GM23248 (cell line): ENCODE results near the gene ANLN. TPM values are rescaled to one million over a fixed set of nuclear protein-coding genes. Genes with fewer than 3 reads are reported as not detected.
A peak's percentile ranks its signal among the peaks of the same experiment; 100 is the strongest.

Experiments used
- DNase-seq: peaks from one replicate; pipeline ENCODE4 v3.0.0-alpha.2; 2015
- H2AFZ ChIP-seq: fragments of 200-600 bp; sonication (generic); 2 replicates; pipeline ENCODE4 v1.6.1; 2016; ENCODE audit warnings: antibody characterized with exemption
- H3F3A ChIP-seq: fragments of 200-600 bp; sonication (generic); 2 replicates; pipeline ENCODE4 v1.6.1; 2016; ENCODE audit warnings: mild to moderate bottlenecking, antibody characterized with exemption, mixed run types; ENCODE audit not compliant: insufficient read depth
- H3K27ac ChIP-seq: fragments of 200-600 bp; sonication (generic); 2 replicates; pipeline ENCODE4 v1.5.1; 2016; ENCODE audit warnings: mild to moderate bottlenecking
- H3K27me3 ChIP-seq: fragments of 200-600 bp; sonication (generic); replicated peaks from 2 replicates; pipeline ENCODE4 v1.6.1; 2016; ENCODE audit warnings: mild to moderate bottlenecking; ENCODE audit not compliant: insufficient read depth
- H3K36me3 ChIP-seq: fragments of 200-600 bp; sonication (generic); 2 replicates; pipeline ENCODE4 v1.6.1; 2016; ENCODE audit warnings: low read depth, mild to moderate bottlenecking
- H3K4me1 ChIP-seq: fragments of 200-600 bp; sonication (generic); 2 replicates; pipeline ENCODE4 v1.6.1; 2016; ENCODE audit warnings: mild to moderate bottlenecking; ENCODE audit not compliant: insufficient read depth
- H3K4me2 ChIP-seq: fragments of 200-600 bp; sonication (generic); one replicate; pipeline ENCODE4 v1.6.1; 2016; ENCODE audit warnings: mild to moderate bottlenecking; ENCODE audit not compliant: unreplicated experiment
- H3K4me3 ChIP-seq: fragments of 200-600 bp; sonication (generic); 2 replicates; pipeline ENCODE4 v1.5.1; 2016; ENCODE audit warnings: mild to moderate bottlenecking
- H3K79me2 ChIP-seq: fragments of 200-600 bp; sonication (generic); 2 replicates; pipeline ENCODE4 v1.6.1; 2016; ENCODE audit warnings: mild to moderate bottlenecking; ENCODE audit not compliant: insufficient read depth
- H3K9ac ChIP-seq: fragments of 200-600 bp; sonication (generic); 2 replicates; pipeline ENCODE4 v1.6.1; 2016; ENCODE audit warnings: mild to moderate bottlenecking
- H3K9me2 ChIP-seq: fragments of 200-600 bp; sonication (generic); 2 replicates; pipeline ENCODE4 v1.6.1; 2016; ENCODE audit warnings: mixed run types, mild to moderate bottlenecking, moderate library complexity; ENCODE audit not compliant: insufficient read depth
- H3K9me3 ChIP-seq: fragments of 200-600 bp; sonication (generic); one replicate; pipeline ENCODE4 v1.6.1; 2017; ENCODE audit warnings: low read depth
- H4K20me1 ChIP-seq: fragments of 200-600 bp; sonication (generic); 2 replicates; pipeline ENCODE4 v1.6.0; 2016; ENCODE audit not compliant: insufficient read depth
- EZH2 ChIP-seq: fragments of 200-600 bp; sonication (generic); IDR thresholded peaks from 2 replicates; pipeline ENCODE4 v1.6.1; 2018; ENCODE audit warnings: antibody characterized with exemption, mild to moderate bottlenecking; ENCODE audit not compliant: insufficient read depth, poor library complexity, severe bottlenecking
- EZH2phosphoT487 ChIP-seq: fragments of 200-600 bp; sonication (generic); IDR thresholded peaks from 2 replicates; pipeline ENCODE4 v1.6.1; 2018; ENCODE audit warnings: antibody characterized with exemption, moderate library complexity, mild to moderate bottlenecking, low read depth; ENCODE audit not compliant: insufficient read depth
- WGBS, 2 experiments: methylation state at CpG; one replicate each; pipeline ENCODE4 v1.1.6; 2015 to 2017; ENCODE audit warnings: low lambda C conversion rate in 2 of 2, low coverage in 1 of 2; ENCODE audit errors: missing lambda C conversion rate in 2 of 2; 5-methylcytosine and 5-hydroxymethylcytosine counted together
- in situ Hi-C: fragments of 300-500 bp; cut with MboI; formaldehyde crosslinking; loops from 2 replicates; pipeline ENCODE4 v1.15.0; 2020
- polyA plus RNA-seq: library from polyadenylated mRNA; unstranded; fragments of >200 nt; fragmentation: Nextera tagmentation; extraction: Ambion mirVana; gene quantifications from 2 replicates; pipeline ENCODE4 v1.2.1, GENCODE V29; 2016
- total RNA-seq: library from RNA; depleted of rRNA; stranded (reverse); fragments of >200 nt; shearing (Covaris generic); gene quantifications from 2 replicates; pipeline ENCODE4 v1.2.3, GENCODE V29; 2014

Gene ANLN
- total and polyA plus RNA-seq, 2 experiments from 2014 or later = 38.4 to 55.6 TPM

- Histone ChIP-seq H3F3A (no peaks in the 10 kb centered on the region), H3K4me1 (peaks cover 5% of the 10 kb centered on the region), H3K79me2 (peaks cover 75% of the 10 kb centered on the region), H3K4me2 (no peak overlapping the region), H3K4me3 (no peak overlapping the region), H3K9me2 (no peaks in the 10 kb centered on the region), H3K9ac (no peak overlapping the region), H3K36me3 (peaks cover 6% of the 10 kb centered on the region; the same call in 1 of the 2 replicates), H3K27me3 (no peaks in the 10 kb centered on the region), H4K20me1 (no peaks in the 10 kb centered on the region), H3K9me3 (no peaks in the 10 kb centered on the region), H3K27ac (no peak overlapping the region), H2AFZ (peak overlapping the region; percentile 19; the same call in 1 of the 2 replicates)
- in situ Hi-C loops = no loop called here
- 91% methylated on average over 7 of the region's 7 CpGs for WGBS, 2 experiments
- TF ChIP-seq EZH2 (no peak), EZH2phosphoT487 (no peak)
- no peak for DNase-seq
Measured at GRCh38 chr7:36404639-36405408, 15.2 kb downstream of the ANLN start.

- Histone ChIP-seq H3K27ac (no peak overlapping the region), H3K9me3 (no peaks in the 10 kb centered on the region), H3K4me1 (peaks cover 5% of the 10 kb centered on the region), H3K9me2 (no peaks in the 10 kb centered on the region), H2AFZ (peak overlapping the region; percentile 19; the same call in 1 of the 2 replicates), H3K79me2 (peaks cover 74% of the 10 kb centered on the region), H3K27me3 (no peaks in the 10 kb centered on the region), H3K9ac (no peak overlapping the region), H4K20me1 (no peaks in the 10 kb centered on the region), H3K4me3 (no peak overlapping the region), H3K36me3 (peaks cover 6% of the 10 kb centered on the region; the same call in 1 of the 2 replicates), H3F3A (no peaks in the 10 kb centered on the region), H3K4me2 (no peak overlapping the region)
- in situ Hi-C loops = no loop called here
- no peak for DNase-seq
- no peak for TF ChIP-seq EZH2phosphoT487
- no peak for TF ChIP-seq EZH2
- WGBS, 2 experiments = 91 to 96% methylated on average over 1 of the region's 1 CpG
Measured at GRCh38 chr7:36405409-36405803, 15.7 kb downstream of the ANLN start.

GRCh38 chr7:36406156-36406555, 16.5 kb downstream of the ANLN start:
- Histone ChIP-seq H3K36me3 (peaks cover 6% of the 10 kb centered on the region; the same call in 1 of the 2 replicates), H3K79me2 (peaks cover 70% of the 10 kb centered on the region)
- in situ Hi-C loops = no loop called here

GRCh38 chr7:36407636-36408550, 18.2 kb downstream of the ANLN start:
- Histone ChIP-seq H3K9me3 (no peaks in the 10 kb centered on the region), H3K9ac (no peak overlapping the region), H3K27me3 (no peaks in the 10 kb centered on the region), H3K36me3 (peaks cover 6% of the 10 kb centered on the region; the same call in 1 of the 2 replicates), H3K4me3 (no peak overlapping the region), H2AFZ (peak overlapping the region; percentile 16), H3F3A (no peaks in the 10 kb centered on the region), H3K4me1 (no peaks in the 10 kb centered on the region), H3K27ac (no peak overlapping the region), H3K9me2 (no peaks in the 10 kb centered on the region), H3K79me2 (peaks cover 63% of the 10 kb centered on the region), H3K4me2 (no peak overlapping the region), H4K20me1 (no peaks in the 10 kb centered on the region)
- TF ChIP-seq EZH2phosphoT487 (no peak), EZH2 (no peak)
- 96 to 98% methylated on average over 8 of the region's 8 CpGs for WGBS, 2 experiments
- in situ Hi-C loops = no loop called here
- no peak for DNase-seq

More at GRCh38 chr7:36406156-36406555, 16.5 kb downstream of the ANLN start:
- H2AFZ ChIP-seq = peak overlapping the region; percentile 29
- no peaks in the 10 kb centered on the region for H3K4me1 ChIP-seq
- no peaks in the 10 kb centered on the region for H3K9me2 ChIP-seq
- no peak overlapping the region for H3K9ac ChIP-seq
- H3F3A ChIP-seq = no peaks in the 10 kb centered on the region
- no peak overlapping the region for H3K27ac ChIP-seq
- TF ChIP-seq EZH2 (no peak), EZH2phosphoT487 (no peak)
- H3K4me3 ChIP-seq = no peak overlapping the region
- H3K4me2 ChIP-seq = no peak overlapping the region
- WGBS, 2 experiments = 89 to 90% methylated on average over 5 of the region's 5 CpGs
- DNase-seq = no peak
- no peaks in the 10 kb centered on the region for H4K20me1 ChIP-seq
- no peaks in the 10 kb centered on the region for H3K9me3 ChIP-seq
- no peaks in the 10 kb centered on the region for H3K27me3 ChIP-seq
